ENCODE data around the gene TOB2. TPM values are rescaled to one million over a fixed set of nuclear protein-coding genes. Genes with fewer than 3 reads are reported as not detected.
A peak's percentile ranks its signal among the peaks of the same experiment; 100 is the strongest.

TOB2 gene
- total RNA-seq, 2 donors from 2014 or later: 51.2 to 57.9 TPM

DNA sequence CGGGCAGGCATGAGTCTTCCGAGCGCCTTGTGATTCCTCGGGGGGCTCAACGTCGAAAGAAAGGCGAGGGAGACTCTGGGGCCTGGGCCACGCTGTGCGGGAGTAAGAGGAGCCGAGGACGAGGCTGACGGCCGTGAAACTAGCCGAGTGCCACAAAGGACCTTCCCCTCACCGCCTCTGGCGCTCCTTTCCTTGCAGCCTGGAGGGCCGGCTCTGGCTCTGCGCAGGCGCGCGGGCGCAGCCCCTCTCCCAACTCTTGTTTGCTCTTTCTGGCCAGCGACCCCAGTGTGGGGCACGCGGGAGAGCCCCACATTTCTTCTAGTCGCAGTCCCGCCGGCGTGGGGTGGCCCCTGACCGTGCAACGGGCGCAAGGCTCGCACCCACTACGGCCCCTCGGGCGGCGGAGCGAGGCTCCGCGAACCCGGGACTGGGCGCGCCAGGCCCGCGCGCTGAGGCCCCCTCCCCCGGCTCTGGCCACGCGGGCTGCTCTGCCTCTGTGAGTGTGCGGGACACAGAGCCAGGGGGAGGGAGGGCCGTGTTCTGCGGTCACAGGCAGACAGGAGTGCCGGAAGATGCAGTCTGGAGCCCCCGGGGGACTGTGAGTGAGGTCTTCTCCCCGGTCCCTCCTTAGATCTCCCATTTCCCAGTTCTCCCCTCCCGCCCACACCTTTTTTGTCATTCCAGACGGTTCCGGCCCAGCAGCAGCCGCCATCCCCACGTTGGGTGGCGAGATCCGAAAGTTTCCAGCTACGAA is 1.0 kb upstream of the TOB2 start:
- H3K4me3 Mint-ChIP-seq: peak overlapping the region; percentile 99
- WGBS, 2 experiments (ENCODE audit: insufficient coverage in 1 of 2, insufficient read length in 1 of 2): 0% methylated on average over 38 to 63 of the region's 63 CpGs
- peak overlapping the region; percentile 98 for H3K27ac Mint-ChIP-seq
- H3K9me3 Mint-ChIP-seq: no peaks in the 10 kb centered on the region
- H3K36me3 ChIP-seq (ENCODE audit: control insufficient read depth, insufficient read depth, low read length): peaks cover 8% of the 10 kb centered on the region
- peaks cover 22% of the 10 kb centered on the region for H3K36me3 Mint-ChIP-seq (ENCODE audit: low read depth)
- H3K27me3 ChIP-seq (ENCODE audit: control insufficient read depth, insufficient read depth, low read length, poor library complexity, severe bottlenecking): no peaks in the 10 kb centered on the region
- peaks cover 11% of the 10 kb centered on the region for H3K4me1 Mint-ChIP-seq
- TF ChIP-seq CTCF (conservative IDR thresholded peaks at IDR 0.05): no peak
- H3K4me3 ChIP-seq (ENCODE audit: low read length): peak overlapping the region; percentile 97
- peak overlapping the region; percentile 99 for H3K9ac ChIP-seq (ENCODE audit: extremely low read depth, low read length, poor library complexity, severe bottlenecking)
- peak; percentile 90 for DNase-seq
- no peaks in the 10 kb centered on the region for H3K27me3 Mint-ChIP-seq (ENCODE audit: insufficient read depth)
- H3K27ac ChIP-seq (ENCODE audit: low read depth, low read length): peak overlapping the region; percentile 98
- H3K4me1 ChIP-seq (ENCODE audit: control insufficient read depth, insufficient read depth, low read length): peaks cover 6% of the 10 kb centered on the region
- no peaks in the 10 kb centered on the region for H3K9me3 ChIP-seq (ENCODE audit: control insufficient read depth, low read length)

DNA sequence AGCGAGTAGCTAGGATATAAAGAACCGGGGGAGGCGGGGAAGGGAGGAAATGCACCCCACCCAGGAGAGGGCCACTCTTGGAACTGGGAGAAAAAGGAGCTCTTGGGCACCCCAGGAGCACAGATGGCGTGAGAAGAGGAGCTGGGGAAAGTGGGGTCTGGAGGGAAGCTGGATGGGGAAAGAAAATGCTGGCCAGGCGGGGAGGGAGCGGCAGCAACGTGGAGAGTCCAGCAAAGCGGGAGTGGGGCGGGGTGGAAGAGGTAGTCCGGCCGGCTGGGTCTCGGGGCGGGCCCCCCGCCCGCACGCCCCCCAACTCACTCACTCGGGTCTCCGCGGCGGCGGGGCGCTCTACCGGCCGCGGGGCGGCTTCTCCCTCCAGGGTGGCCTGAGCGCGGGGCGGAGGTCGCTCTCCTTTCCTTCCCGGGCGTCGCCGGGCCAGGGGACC is 522 bp downstream of the TOB2 start:
- Histone ChIP-seq H3K27ac (ENCODE audit: low read depth, low read length) (peak overlapping the region; percentile 56), H3K36me3 (ENCODE audit: control insufficient read depth, insufficient read depth, low read length) (peaks cover 20% of the 10 kb centered on the region), H3K9me3 (ENCODE audit: control insufficient read depth, low read length) (no peaks in the 10 kb centered on the region), H3K4me3 (ENCODE audit: low read length) (peak overlapping the region; percentile 97), H3K27me3 (ENCODE audit: control insufficient read depth, insufficient read depth, low read length, poor library complexity, severe bottlenecking) (no peaks in the 10 kb centered on the region), H3K9ac (ENCODE audit: extremely low read depth, low read length, poor library complexity, severe bottlenecking) (peak overlapping the region; percentile 99), H3K4me1 (ENCODE audit: control insufficient read depth, insufficient read depth, low read length) (peaks cover 6% of the 10 kb centered on the region)
- 0% methylated on average over 34 of the region's 34 CpGs; no CpG with 5 or more reads in 1 of the 2 experiments for WGBS, 2 experiments (ENCODE audit: insufficient coverage in 1 of 2, insufficient read length in 1 of 2)
- H3K4me1 Mint-ChIP-seq: peaks cover 13% of the 10 kb centered on the region
- no peaks in the 10 kb centered on the region for H3K27me3 Mint-ChIP-seq (ENCODE audit: insufficient read depth)
- peak overlapping the region; percentile 99 for H3K4me3 Mint-ChIP-seq
- TF ChIP-seq CTCF (conservative IDR thresholded peaks at IDR 0.05): no peak
- peaks cover 31% of the 10 kb centered on the region for H3K36me3 Mint-ChIP-seq (ENCODE audit: low read depth)
- H3K9me3 Mint-ChIP-seq: no peaks in the 10 kb centered on the region
- peak overlapping the region; percentile 99 for H3K27ac Mint-ChIP-seq
- peak; percentile 67 for DNase-seq

DNA sequence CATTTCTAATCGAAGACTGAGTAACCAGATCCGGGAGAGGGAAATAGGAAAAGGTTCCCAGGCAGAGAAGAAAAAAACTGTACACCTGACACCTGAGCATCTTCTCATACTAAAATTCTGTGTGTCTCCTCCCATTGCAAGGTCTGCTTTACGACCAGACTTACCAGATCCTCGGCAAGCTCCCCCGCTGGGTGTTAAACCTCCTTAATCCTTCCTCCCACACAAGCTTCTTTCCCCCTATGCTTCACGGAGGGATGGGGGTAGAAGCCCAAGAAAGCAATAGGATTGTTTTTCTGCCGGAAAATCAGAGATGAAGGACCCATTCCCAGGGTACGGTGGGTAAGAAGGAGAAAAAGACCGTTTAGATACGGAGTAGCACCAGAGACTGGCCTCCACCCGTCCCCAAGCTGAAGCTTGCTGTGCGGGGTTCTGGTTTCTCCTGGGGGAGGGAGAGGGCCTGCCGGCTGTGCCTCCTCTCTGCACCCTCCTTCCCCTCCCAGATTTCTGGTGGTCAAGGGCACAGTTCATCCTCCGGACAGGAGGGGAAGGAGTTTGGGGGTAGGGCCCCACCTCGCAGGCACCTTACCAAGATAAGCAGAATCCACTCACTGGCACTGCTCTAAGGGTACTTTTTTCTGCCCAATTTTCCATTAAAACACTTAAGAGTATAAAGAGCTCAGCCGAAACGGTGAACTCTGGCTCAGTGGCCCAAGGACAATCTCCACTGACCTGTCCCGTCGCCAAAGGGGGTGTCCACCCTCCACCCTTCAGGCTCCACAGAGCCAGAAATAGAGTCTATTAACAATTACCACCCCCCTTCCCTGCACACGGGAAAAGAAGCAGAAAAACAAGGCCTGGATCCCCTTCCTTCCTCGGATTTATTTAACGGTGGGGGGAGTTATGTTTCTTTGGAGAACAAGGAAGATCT is 1.2 kb downstream of the TOB2 start:
- peak overlapping the region; percentile 99 for H3K4me3 Mint-ChIP-seq
- Histone ChIP-seq H3K27me3 (ENCODE audit: control insufficient read depth, insufficient read depth, low read length, poor library complexity, severe bottlenecking) (no peaks in the 10 kb centered on the region), H3K9me3 (ENCODE audit: control insufficient read depth, low read length) (no peaks in the 10 kb centered on the region), H3K36me3 (ENCODE audit: control insufficient read depth, insufficient read depth, low read length) (peaks cover 27% of the 10 kb centered on the region), H3K9ac (ENCODE audit: extremely low read depth, low read length, poor library complexity, severe bottlenecking) (peak overlapping the region; percentile 99), H3K4me1 (ENCODE audit: control insufficient read depth, insufficient read depth, low read length) (peaks cover 6% of the 10 kb centered on the region), H3K27ac (ENCODE audit: low read depth, low read length) (peak overlapping the region; percentile 56), H3K4me3 (ENCODE audit: low read length) (peak overlapping the region; percentile 97)
- H3K36me3 Mint-ChIP-seq (ENCODE audit: low read depth): peaks cover 28% of the 10 kb centered on the region
- H3K4me1 Mint-ChIP-seq: peaks cover 13% of the 10 kb centered on the region
- H3K27ac Mint-ChIP-seq: peak overlapping the region; percentile 99
- H3K9me3 Mint-ChIP-seq: no peaks in the 10 kb centered on the region
- peak; percentile 85 for DNase-seq
- 0% methylated on average over 10 to 21 of the region's 22 CpGs for WGBS, 2 experiments (ENCODE audit: insufficient coverage in 1 of 2, insufficient read length in 1 of 2)
- TF ChIP-seq CTCF (conservative IDR thresholded peaks at IDR 0.05): no peak
- no peaks in the 10 kb centered on the region for H3K27me3 Mint-ChIP-seq (ENCODE audit: insufficient read depth)
